ENCODE results near the gene CEND1.

The CEND1 gene

DNA sequence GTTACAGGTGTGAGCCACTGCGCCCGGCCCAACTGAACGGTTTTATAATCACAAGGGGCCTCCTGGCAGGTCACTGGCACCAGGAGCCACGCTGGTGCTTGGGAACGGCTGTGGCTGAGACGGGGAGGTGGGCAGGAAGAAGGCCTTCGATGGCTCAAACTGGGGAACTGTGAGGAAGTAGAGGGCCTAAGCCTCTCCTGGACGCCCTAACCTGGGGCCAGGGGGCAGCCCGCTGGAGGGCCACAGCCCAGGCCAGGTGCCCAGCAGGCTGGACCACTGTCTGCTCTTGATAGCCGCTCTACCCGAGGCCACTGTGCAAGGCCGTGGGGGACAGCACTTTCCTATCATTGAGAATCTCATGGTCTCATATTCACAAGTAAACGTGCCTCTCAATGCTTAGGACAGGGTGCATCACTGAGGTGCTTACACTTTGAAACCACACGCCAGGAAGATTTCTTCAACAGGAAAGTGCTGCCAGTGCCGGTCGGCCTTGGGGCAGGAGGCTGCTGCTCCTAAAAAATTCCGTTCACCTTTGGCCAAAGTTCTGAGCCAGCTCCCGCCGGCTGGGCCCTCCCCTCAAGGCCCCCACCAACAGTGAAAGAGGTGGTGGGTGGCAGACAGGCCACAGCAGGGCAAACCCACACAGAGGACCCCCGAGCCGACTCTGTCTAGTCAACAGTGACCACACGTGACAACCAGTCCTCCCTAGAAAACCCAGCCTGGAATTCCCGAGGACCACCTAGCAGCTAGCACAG lies 19.8 kb downstream of the CEND1 start:
- H3K36me3 ChIP-seq (ENCODE audit: insufficient read depth, low read length), result peaks cover 82% of the 10 kb centered on the region
- no peak overlapping the region for H3K4me3 ChIP-seq (ENCODE audit: low read depth in 1 of 2, low read length in 2 of 2)
- H3K27ac ChIP-seq (ENCODE audit: low read length), result no peak overlapping the region
- H3K79me2 ChIP-seq (ENCODE audit: insufficient read depth, low read length), result peaks cover 42% of the 10 kb centered on the region
- H3K27me3 ChIP-seq (ENCODE audit: insufficient read depth, low read length, poor library complexity), result no peaks in the 10 kb centered on the region
- ATAC-seq (ENCODE audit: insufficient read depth, low read depth) (no peak), DNase-seq (no peak)
- no peak overlapping the region for H3K9ac ChIP-seq (ENCODE audit: low read depth, low read length)
- H3K4me1 ChIP-seq (ENCODE audit: insufficient read depth, low read length), result peaks cover 5% of the 10 kb centered on the region
- H2AFZ ChIP-seq (ENCODE audit: low read depth, low read length), result no peak overlapping the region
- H3K9me3 ChIP-seq (ENCODE audit: insufficient read depth, low read length, severe bottlenecking), result no peaks in the 10 kb centered on the region
- H3K4me2 ChIP-seq (ENCODE audit: insufficient read depth, low read length), result no peak overlapping the region
- TF ChIP-seq EZH2 (IDR thresholded peaks at IDR 0.05; ENCODE audit: borderline replicate concordance, low read depth, low read length, severe bottlenecking), result no peak
- TF ChIP-seq, protein P1, sequence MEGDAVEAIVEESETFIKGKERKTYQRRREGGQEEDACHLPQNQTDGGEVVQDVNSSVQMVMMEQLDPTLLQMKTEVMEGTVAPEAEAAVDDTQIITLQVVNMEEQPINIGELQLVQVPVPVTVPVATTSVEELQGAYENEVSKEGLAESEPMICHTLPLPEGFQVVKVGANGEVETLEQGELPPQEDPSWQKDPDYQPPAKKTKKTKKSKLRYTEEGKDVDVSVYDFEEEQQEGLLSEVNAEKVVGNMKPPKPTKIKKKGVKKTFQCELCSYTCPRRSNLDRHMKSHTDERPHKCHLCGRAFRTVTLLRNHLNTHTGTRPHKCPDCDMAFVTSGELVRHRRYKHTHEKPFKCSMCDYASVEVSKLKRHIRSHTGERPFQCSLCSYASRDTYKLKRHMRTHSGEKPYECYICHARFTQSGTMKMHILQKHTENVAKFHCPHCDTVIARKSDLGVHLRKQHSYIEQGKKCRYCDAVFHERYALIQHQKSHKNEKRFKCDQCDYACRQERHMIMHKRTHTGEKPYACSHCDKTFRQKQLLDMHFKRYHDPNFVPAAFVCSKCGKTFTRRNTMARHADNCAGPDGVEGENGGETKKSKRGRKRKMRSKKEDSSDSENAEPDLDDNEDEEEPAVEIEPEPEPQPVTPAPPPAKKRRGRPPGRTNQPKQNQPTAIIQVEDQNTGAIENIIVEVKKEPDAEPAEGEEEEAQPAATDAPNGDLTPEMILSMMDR (IDR thresholded peaks at IDR 0.05; ENCODE audit: borderline replicate concordance, extremely low read depth, low read length, poor library complexity, severe bottlenecking), result no peak
- peaks cover 64% of the 10 kb centered on the region for H4K20me1 ChIP-seq (ENCODE audit: insufficient read depth, low read length)

DNA sequence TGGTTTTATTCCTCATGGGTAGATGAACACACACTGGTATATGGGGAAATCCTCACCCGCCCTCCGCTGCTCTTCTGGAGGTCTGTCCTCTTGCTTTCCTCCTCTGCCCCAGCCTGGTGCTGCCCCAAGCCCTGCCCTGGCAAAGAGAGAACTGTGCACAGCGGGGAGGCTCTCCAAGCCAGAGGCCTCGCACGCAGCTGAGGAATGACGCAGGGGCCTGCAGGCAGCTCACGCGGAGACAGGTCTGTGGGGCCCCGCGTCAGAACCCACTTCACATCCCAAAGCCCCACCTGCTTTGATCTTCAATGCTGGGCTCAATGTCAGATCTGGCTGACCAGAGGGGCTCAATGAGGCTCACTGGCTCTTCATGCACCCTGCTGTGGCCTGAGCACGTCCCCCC lies 22.7 kb downstream of the CEND1 start:
- H3K4me3 ChIP-seq (ENCODE audit: low read depth in 1 of 2, low read length in 2 of 2), result no peak overlapping the region
- H3K4me2 ChIP-seq (ENCODE audit: insufficient read depth, low read length), result no peak overlapping the region
- peaks cover 83% of the 10 kb centered on the region for H3K36me3 ChIP-seq (ENCODE audit: insufficient read depth, low read length)
- H3K9me3 ChIP-seq (ENCODE audit: insufficient read depth, low read length, severe bottlenecking), result no peaks in the 10 kb centered on the region
- peaks cover 15% of the 10 kb centered on the region for H3K79me2 ChIP-seq (ENCODE audit: insufficient read depth, low read length)
- ATAC-seq (ENCODE audit: insufficient read depth, low read depth), result no peak
- TF ChIP-seq, protein P1 (IDR thresholded peaks at IDR 0.05; ENCODE audit: borderline replicate concordance, extremely low read depth, low read length, poor library complexity, severe bottlenecking), result no peak
- no peak for TF ChIP-seq EZH2 (IDR thresholded peaks at IDR 0.05; ENCODE audit: borderline replicate concordance, low read depth, low read length, severe bottlenecking)
- DNase-seq, result no peak
- H4K20me1 ChIP-seq (ENCODE audit: insufficient read depth, low read length), result peaks cover 68% of the 10 kb centered on the region
- H3K9ac ChIP-seq (ENCODE audit: low read depth, low read length), result no peak overlapping the region
- H3K27ac ChIP-seq (ENCODE audit: low read length), result no peak overlapping the region
- no peaks in the 10 kb centered on the region for H3K4me1 ChIP-seq (ENCODE audit: insufficient read depth, low read length)
- no peaks in the 10 kb centered on the region for H3K27me3 ChIP-seq (ENCODE audit: insufficient read depth, low read length, poor library complexity)
- H2AFZ ChIP-seq (ENCODE audit: low read depth, low read length), result no peak overlapping the region

DNA sequence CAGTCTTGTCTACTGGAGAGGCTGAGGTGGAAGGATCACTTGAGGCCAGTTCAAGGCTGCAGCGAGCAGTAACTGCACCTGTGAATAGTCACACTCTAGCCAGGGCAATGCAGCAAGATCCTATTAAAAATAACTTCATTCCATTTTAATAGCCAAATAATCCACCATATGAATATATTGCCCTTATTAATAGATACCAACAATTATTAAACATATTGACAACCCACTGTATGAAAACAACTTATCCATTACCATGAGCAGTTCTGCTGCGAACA lies 23.0 kb downstream of the CEND1 start:
- Histone ChIP-seq H3K36me3 (ENCODE audit: insufficient read depth, low read length) (peaks cover 81% of the 10 kb centered on the region), H3K9me3 (ENCODE audit: insufficient read depth, low read length, severe bottlenecking) (no peaks in the 10 kb centered on the region)
- TF ChIP-seq, protein P1 (IDR thresholded peaks at IDR 0.05; ENCODE audit: borderline replicate concordance, extremely low read depth, low read length, poor library complexity, severe bottlenecking), result no peak
- TF ChIP-seq EZH2 (IDR thresholded peaks at IDR 0.05; ENCODE audit: borderline replicate concordance, low read depth, low read length, severe bottlenecking), result no peak

More for the DNA sequence above, 23.0 kb downstream of the CEND1 start:
- no peak overlapping the region for H3K27ac ChIP-seq (ENCODE audit: low read length)
- no peak overlapping the region for H3K4me2 ChIP-seq (ENCODE audit: insufficient read depth, low read length)
- peaks cover 65% of the 10 kb centered on the region for H4K20me1 ChIP-seq (ENCODE audit: insufficient read depth, low read length)
- no peaks in the 10 kb centered on the region for H3K27me3 ChIP-seq (ENCODE audit: insufficient read depth, low read length, poor library complexity)
- no peak overlapping the region for H3K9ac ChIP-seq (ENCODE audit: low read depth, low read length)
- H3K4me1 ChIP-seq (ENCODE audit: insufficient read depth, low read length), result no peaks in the 10 kb centered on the region
- no peak overlapping the region for H2AFZ ChIP-seq (ENCODE audit: low read depth, low read length)
- DNase-seq (no peak), ATAC-seq (ENCODE audit: insufficient read depth, low read depth) (no peak)
- H3K4me3 ChIP-seq (ENCODE audit: low read depth in 1 of 2, low read length in 2 of 2), result no peak overlapping the region
- H3K79me2 ChIP-seq (ENCODE audit: insufficient read depth, low read length), result peaks cover 12% of the 10 kb centered on the region

All from DND-41 (cell line).